Measurements from ENCODE around the gene BAD. TPM values are rescaled to one million over a fixed set of nuclear protein-coding genes. Genes with fewer than 3 reads are reported as not detected.

Gene BAD
- total and polyA plus RNA-seq, 2 of the 13 experiments (the other 11 are each of a cell fraction or from before 2014, with no cell fraction given): 17.9 to 28.5 TPM

DNA sequence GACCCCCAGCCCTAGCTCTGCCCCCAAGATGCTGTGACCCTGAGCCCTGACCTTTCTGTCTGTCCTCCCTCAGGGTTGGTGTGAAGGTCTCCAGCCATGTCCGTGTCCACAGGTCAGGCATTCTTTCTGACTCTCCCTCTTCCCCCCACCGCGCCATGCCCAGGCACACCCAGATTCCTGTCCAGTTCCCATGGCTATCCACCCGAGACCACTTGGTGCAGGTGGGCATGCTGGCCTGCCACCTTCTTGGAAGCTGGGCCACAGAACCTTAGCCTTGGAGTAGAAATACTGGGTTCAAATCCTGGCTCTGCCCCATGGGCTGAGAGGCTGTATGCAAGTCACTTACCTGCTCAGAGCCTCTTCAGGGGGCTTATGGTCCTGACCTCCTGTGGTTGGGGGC, 35.4 kb downstream of the BAD start:
- ATAC-seq (no peak), DNase-seq (ENCODE audit: low spot score) (no peak), FAIRE-seq (no peak)
- Histone ChIP-seq H3K4me1 (ENCODE audit: insufficient read depth, low read length) (peaks cover 62% of the 10 kb centered on the region), H3K79me2 (ENCODE audit: insufficient read depth, low read length) (peaks cover 20% of the 10 kb centered on the region), H2AFZ (ENCODE audit: low read length) (no peak overlapping the region), H3K9me3 (ENCODE audit: low read length) (no peaks in the 10 kb centered on the region), H3K27me3 (ENCODE audit: control insufficient read depth in 1 of 2, insufficient read depth in 2 of 2, low read length in 2 of 2) (no peaks in the 10 kb centered on the region; a peak in 1 of 5 replicates), H3K36me3 (replicated peaks in 1 of 2; ENCODE audit: control insufficient read depth in 1 of 2, insufficient read depth in 2 of 2, low read length in 2 of 2) (peaks cover 0 to 3% of the 10 kb centered on the region in 2 experiments; a peak in 1 of 5 replicates), H3K27ac (ENCODE audit: extremely low read length, insufficient read depth, low read length) (no peak overlapping the region), H3K4me2 (ENCODE audit: low read depth, low read length) (peak overlapping the region; percentile 100), H4K20me1 (ENCODE audit: insufficient read depth, low read length) (no peaks in the 10 kb centered on the region), H3K4me3 (replicated peaks in 1 of 3; ENCODE audit: insufficient read depth in 1 of 3, low read depth in 2 of 3, low read length in 3 of 3) (peak overlapping the region in 1 of 3 experiments; percentile 89; a peak in 1 of 6 replicates), H3K9ac (ENCODE audit: insufficient read depth, low read depth, low read length) (no peak overlapping the region)
- 49% methylated on average over 4 of the region's 4 CpGs for WGBS (ENCODE audit: low lambda C conversion rate)
- ChIA-PET POLR2A (interaction anchor here (1.4 to 8.3 kb wide), 4 partner anchors 19 to 69 kb away, joined by 3 to 113 read pairs (median 12); partner anchors contain the start of genes PRDX5 and TRMT112), CTCF (ENCODE audit: low intra/inter-chr PET ratio, low total read pairs) (no interaction called here)
- intact Hi-C loops (cut with micrococcal nuclease; ENCODE audit: unreplicated experiment): loop anchor here (5.0 kb wide), 1 partner anchor 53 kb away; the partner anchor contains the start of gene CATSPERZ
- no TSS peak for BruUV-seq (replicated peaks)
- TF ChIP-seq ZNF335 (CRISPR knock-in tag; IDR thresholded peaks at IDR 0.05) (no peak), ZSCAN31 (CRISPR knock-in tag; IDR thresholded peaks at IDR 0.05; ENCODE audit: low read depth) (no peak), PHF20 (CRISPR knock-in tag; IDR thresholded peaks at IDR 0.05) (no peak), KDM2A (CRISPR knock-in tag; IDR thresholded peaks at IDR 0.05; ENCODE audit: borderline replicate concordance, low read depth) (0 out of 2 replicates have a peak, but pooled peaks have one; percentile 24), ZZZ3 (CRISPR knock-in tag; IDR thresholded peaks at IDR 0.05; ENCODE audit: borderline replicate concordance) (no peak), ZNF598 (CRISPR knock-in tag; IDR thresholded peaks at IDR 0.05; ENCODE audit: borderline replicate concordance) (0 out of 2 replicates have a peak, but pooled peaks have one; percentile 1), HMGXB3 (CRISPR knock-in tag; IDR thresholded peaks at IDR 0.05; ENCODE audit: borderline replicate concordance) (no peak)
- in situ Hi-C loops (cut with HindIII; ENCODE audit: extremely low pct_ligation_motif_present, low pct_unique_long_range_greater_than_20kb): no loop called here
